HEK293 (cell line): ENCODE measurements around the gene MOB1A.

ENCODE experiments used
- CTCF ChIA-PET: fragments of 350-600 bp; formaldehyde crosslinking; extraction: SDS; loops from one replicate; lab custom pipeline; 2021; ENCODE audit warnings: antibody characterized with exemption; lab: Yijun Ruan, JAX
- POLR2A ChIA-PET: fragments of 300-600 bp; formaldehyde crosslinking; extraction: SDS; loops from one replicate; lab custom pipeline; 2020; ENCODE audit warnings: antibody characterized with exemption, inconsistent platforms; lab: Yijun Ruan, JAX
- H3K27ac ChIP-seq: fragments of 200-500 bp; sonication (Bioruptor generic); 2 replicates; pipeline ENCODE4 v1.5.1; 2014; ENCODE audit warnings: low read depth, low read length, control low read depth, inconsistent platforms; ENCODE audit errors: extremely low read depth
- H3K36me3 ChIP-seq, 2 experiments: fragments of 200-500 bp in 1 of 2; sonication (Bioruptor generic) in 1 of 2; 1 replicate in 1 of 2; 2 replicates in 1 of 2; pipeline ENCODE4 v1.5.1; 2014 to 2017; ENCODE audit warnings: inconsistent platforms in 2 of 2, low read length in 2 of 2; ENCODE audit not compliant: control insufficient read depth in 2 of 2, insufficient read depth in 1 of 2
- H3K4me1 ChIP-seq: fragments of 200-500 bp; sonication (Bioruptor generic); 2 replicates; pipeline ENCODE4 v1.5.1; 2014; ENCODE audit warnings: mild to moderate bottlenecking, low read length, inconsistent platforms; ENCODE audit not compliant: control insufficient read depth, insufficient read depth
- H3K4me3 ChIP-seq: 2 replicates; pipeline ENCODE4 v1.5.1; 2011; ENCODE audit warnings: low read depth, mild to moderate bottlenecking, control low read depth, low read length, moderate library complexity
- H3K9me3 ChIP-seq: fragments of 200-500 bp; sonication (Bioruptor generic); 2 replicates; pipeline ENCODE4 v1.5.1; 2014; ENCODE audit warnings: low read depth, low read length, inconsistent platforms; ENCODE audit not compliant: control insufficient read depth, insufficient read depth
- FEZF1 ChIP-seq: fragments of 450-650 bp; formaldehyde crosslinking; IDR thresholded peaks from 2 replicates; pipeline ENCODE4 v1.5.1; 2016; ENCODE audit warnings: missing biosample characterization, missing genetic modification characterization
- REPIN1 ChIP-seq: fragments of 450-650 bp; formaldehyde crosslinking; IDR thresholded peaks from 2 replicates; pipeline ENCODE4 v1.5.1; 2017; ENCODE audit warnings: missing biosample characterization, missing genetic modification characterization, low read depth
- SALL2 ChIP-seq: fragments of 450-650 bp; formaldehyde crosslinking; IDR thresholded peaks from 2 replicates; pipeline ENCODE4 v1.5.0; 2017; ENCODE audit warnings: missing biosample characterization, mild to moderate bottlenecking, missing genetic modification characterization, borderline replicate concordance
- ZNF292 ChIP-seq: fragments of 450-650 bp; formaldehyde crosslinking; IDR thresholded peaks from 2 replicates; pipeline ENCODE4 v1.5.1; 2016; ENCODE audit warnings: low read depth, missing biosample characterization, missing genetic modification characterization, borderline replicate concordance
- ZNF335 ChIP-seq: fragments of 450-650 bp; formaldehyde crosslinking; conservative IDR thresholded peaks from 2 replicates; pipeline ENCODE4 v1.5.1; 2016; ENCODE audit warnings: missing biosample characterization, missing genetic modification characterization
- ZNF449 ChIP-seq: fragments of 450-650 bp; formaldehyde crosslinking; IDR thresholded peaks from 2 replicates; pipeline ENCODE4 v1.5.1; 2017; ENCODE audit warnings: missing biosample characterization, mild to moderate bottlenecking, missing genetic modification characterization, moderate library complexity
- ZNF555 ChIP-seq: fragments of 450-650 bp; formaldehyde crosslinking; conservative IDR thresholded peaks from 2 replicates; pipeline ENCODE4 v1.5.1; 2017; ENCODE audit warnings: missing biosample characterization, mild to moderate bottlenecking, missing genetic modification characterization, inconsistent platforms
- ZNF776 ChIP-seq: fragments of 450-650 bp; formaldehyde crosslinking; IDR thresholded peaks from 2 replicates; pipeline ENCODE4 v1.5.0; 2017; ENCODE audit warnings: missing biosample characterization, missing genetic modification characterization, borderline replicate concordance
- ZXDB ChIP-seq: fragments of 450-650 bp; formaldehyde crosslinking; IDR thresholded peaks from 2 replicates; pipeline ENCODE4 v1.5.1; 2016; ENCODE audit warnings: missing biosample characterization, missing genetic modification characterization
- TF ChIP-seq, protein P1 (sequence below): fragments of 450-650 bp; formaldehyde crosslinking; IDR thresholded peaks from 2 replicates; pipeline ENCODE4 v1.5.1; 2016; ENCODE audit warnings: missing biosample characterization, missing genetic modification characterization
- TF ChIP-seq, protein P2 (sequence below): fragments of 450-650 bp; formaldehyde crosslinking; IDR thresholded peaks from 2 replicates; pipeline ENCODE4 v1.5.1; 2017; ENCODE audit warnings: missing biosample characterization, missing genetic modification characterization
- TF ChIP-seq, protein P3 (sequence below): fragments of 450-650 bp; formaldehyde crosslinking; IDR thresholded peaks from 2 replicates; pipeline ENCODE4 v1.5.1; 2016; ENCODE audit warnings: missing biosample characterization, missing genetic modification characterization

The MOB1A gene

DNA sequence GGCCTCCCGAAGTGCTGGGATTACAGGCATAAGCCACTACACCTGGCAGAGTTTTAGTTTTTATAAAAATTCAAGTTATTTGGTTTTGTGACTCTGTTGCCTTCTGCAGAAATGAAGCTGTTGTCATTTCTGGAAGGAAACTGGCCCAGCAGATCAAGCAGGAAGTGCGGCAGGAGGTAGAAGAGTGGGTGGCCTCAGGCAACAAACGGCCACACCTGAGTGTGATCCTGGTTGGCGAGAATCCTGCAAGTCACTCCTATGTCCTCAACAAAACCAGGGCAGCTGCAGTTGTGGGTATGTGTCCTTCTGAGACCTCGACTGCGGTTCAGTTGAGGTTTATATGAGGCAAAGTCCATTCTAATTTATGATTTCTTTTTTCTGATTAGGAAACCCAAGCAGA lies 26.9 kb upstream of the MOB1A start:
- H3K9me3 ChIP-seq = no peaks in the 10 kb centered on the region
- no peak overlapping the region for H3K27ac ChIP-seq
- H3K4me1 ChIP-seq = peaks cover 18% of the 10 kb centered on the region
- TF ChIP-seq ZNF335 (tag by site-specific recombination) = no peak
- TF ChIP-seq REPIN1 = no peak
- TF ChIP-seq, protein P1, sequence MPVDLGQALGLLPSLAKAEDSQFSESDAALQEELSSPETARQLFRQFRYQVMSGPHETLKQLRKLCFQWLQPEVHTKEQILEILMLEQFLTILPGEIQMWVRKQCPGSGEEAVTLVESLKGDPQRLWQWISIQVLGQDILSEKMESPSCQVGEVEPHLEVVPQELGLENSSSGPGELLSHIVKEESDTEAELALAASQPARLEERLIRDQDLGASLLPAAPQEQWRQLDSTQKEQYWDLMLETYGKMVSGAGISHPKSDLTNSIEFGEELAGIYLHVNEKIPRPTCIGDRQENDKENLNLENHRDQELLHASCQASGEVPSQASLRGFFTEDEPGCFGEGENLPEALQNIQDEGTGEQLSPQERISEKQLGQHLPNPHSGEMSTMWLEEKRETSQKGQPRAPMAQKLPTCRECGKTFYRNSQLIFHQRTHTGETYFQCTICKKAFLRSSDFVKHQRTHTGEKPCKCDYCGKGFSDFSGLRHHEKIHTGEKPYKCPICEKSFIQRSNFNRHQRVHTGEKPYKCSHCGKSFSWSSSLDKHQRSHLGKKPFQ = 0 out of 2 replicates have a peak, but pooled peaks have one; percentile 18
- TF ChIP-seq ZNF449 = peak; percentile 99
- no peak for TF ChIP-seq ZXDB (tag by site-specific recombination)
- POLR2A ChIA-PET = interaction anchor here (1.0 to 2.4 kb wide), 2 partner anchors 10 to 27 kb away, joined by 3 to 8 read pairs; partner anchors contain the start of gene MOB1A
- H3K4me3 ChIP-seq = no peak overlapping the region
- peaks cover 34 to 36% of the 10 kb centered on the region in 2 experiments for H3K36me3 ChIP-seq
- CTCF ChIA-PET = interaction anchor here (0.6 kb wide), 1 partner anchor 39 kb away, joined by 4 read pairs; no protein-coding TSS in a partner anchor

DNA sequence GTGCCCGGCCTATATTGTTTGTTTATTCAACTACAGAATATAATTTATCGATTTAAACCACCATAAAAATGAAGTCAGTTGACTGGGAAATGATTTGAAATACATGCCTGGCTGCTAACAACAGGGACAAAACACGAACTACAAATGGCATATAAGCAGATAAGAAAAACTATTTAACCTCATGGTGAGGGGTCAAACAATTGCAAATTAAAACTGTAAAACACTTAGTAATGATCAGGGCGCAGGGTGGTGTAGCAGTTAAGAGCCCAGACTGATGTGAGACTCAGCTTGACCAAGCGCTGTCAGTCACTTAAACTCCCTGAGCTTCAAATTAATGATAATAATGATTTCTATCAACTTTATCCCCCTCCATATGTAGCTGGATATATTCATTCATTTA lies 26.4 kb upstream of the MOB1A start:
- ChIA-PET POLR2A (interaction anchor here (1.0 to 2.4 kb wide), 2 partner anchors 11 to 27 kb away, joined by 3 to 8 read pairs; partner anchors contain the start of gene MOB1A), CTCF (no interaction called here)
- Histone ChIP-seq H3K27ac (peak overlapping the region; percentile 34; the same call in 1 of the 2 replicates), H3K4me3 (no peak overlapping the region), H3K9me3 (no peaks in the 10 kb centered on the region), H3K36me3 (peaks cover 30 to 33% of the 10 kb centered on the region in 2 experiments), H3K4me1 (peaks cover 21% of the 10 kb centered on the region)
- TF ChIP-seq, protein P2, sequence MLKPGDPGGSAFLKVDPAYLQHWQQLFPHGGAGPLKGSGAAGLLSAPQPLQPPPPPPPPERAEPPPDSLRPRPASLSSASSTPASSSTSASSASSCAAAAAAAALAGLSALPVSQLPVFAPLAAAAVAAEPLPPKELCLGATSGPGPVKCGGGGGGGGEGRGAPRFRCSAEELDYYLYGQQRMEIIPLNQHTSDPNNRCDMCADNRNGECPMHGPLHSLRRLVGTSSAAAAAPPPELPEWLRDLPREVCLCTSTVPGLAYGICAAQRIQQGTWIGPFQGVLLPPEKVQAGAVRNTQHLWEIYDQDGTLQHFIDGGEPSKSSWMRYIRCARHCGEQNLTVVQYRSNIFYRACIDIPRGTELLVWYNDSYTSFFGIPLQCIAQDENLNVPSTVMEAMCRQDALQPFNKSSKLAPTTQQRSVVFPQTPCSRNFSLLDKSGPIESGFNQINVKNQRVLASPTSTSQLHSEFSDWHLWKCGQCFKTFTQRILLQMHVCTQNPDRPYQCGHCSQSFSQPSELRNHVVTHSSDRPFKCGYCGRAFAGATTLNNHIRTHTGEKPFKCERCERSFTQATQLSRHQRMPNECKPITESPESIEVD = peak; percentile 75
- TF ChIP-seq, protein P1 = no peak
- peak; percentile 56 for TF ChIP-seq FEZF1
- TF ChIP-seq ZNF776 = no peak
- TF ChIP-seq SALL2 (tag by site-specific recombination) = no peak
- TF ChIP-seq, protein P3, sequence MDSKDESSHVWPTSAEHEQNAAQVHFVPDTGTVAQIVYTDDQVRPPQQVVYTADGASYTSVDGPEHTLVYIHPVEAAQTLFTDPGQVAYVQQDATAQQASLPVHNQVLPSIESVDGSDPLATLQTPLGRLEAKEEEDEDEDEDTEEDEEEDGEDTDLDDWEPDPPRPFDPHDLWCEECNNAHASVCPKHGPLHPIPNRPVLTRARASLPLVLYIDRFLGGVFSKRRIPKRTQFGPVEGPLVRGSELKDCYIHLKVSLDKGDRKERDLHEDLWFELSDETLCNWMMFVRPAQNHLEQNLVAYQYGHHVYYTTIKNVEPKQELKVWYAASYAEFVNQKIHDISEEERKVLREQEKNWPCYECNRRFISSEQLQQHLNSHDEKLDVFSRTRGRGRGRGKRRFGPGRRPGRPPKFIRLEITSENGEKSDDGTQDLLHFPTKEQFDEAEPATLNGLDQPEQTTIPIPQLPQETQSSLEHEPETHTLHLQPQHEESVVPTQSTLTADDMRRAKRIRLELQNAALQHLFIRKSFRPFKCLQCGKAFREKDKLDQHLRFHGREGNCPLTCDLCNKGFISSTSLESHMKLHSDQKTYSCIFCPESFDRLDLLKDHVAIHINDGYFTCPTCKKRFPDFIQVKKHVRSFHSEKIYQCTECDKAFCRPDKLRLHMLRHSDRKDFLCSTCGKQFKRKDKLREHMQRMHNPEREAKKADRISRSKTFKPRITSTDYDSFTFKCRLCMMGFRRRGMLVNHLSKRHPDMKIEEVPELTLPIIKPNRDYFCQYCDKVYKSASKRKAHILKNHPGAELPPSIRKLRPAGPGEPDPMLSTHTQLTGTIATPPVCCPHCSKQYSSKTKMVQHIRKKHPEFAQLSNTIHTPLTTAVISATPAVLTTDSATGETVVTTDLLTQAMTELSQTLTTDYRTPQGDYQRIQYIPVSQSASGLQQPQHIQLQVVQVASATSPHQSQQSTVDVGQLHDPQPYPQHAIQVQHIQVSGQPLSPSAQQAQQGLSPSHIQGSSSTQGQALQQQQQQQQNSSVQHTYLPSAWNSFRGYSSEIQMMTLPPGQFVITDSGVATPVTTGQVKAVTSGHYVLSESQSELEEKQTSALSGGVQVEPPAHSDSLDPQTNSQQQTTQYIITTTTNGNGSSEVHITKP (tag by site-specific recombination) = peak; percentile 73
- TF ChIP-seq ZNF555 (tag by site-specific recombination) = no peak
- TF ChIP-seq ZNF292 = no peak
